ENCODE data around the gene TCERG1L. TPM values are rescaled to one million over a fixed set of nuclear protein-coding genes. Genes with fewer than 3 reads are reported as not detected.

The TCERG1L gene
- total and polyA plus RNA-seq, 9 of the 15 experiments (the other 6 are each of a cell fraction or from before 2014, with no cell fraction given), result not detected

DNA sequence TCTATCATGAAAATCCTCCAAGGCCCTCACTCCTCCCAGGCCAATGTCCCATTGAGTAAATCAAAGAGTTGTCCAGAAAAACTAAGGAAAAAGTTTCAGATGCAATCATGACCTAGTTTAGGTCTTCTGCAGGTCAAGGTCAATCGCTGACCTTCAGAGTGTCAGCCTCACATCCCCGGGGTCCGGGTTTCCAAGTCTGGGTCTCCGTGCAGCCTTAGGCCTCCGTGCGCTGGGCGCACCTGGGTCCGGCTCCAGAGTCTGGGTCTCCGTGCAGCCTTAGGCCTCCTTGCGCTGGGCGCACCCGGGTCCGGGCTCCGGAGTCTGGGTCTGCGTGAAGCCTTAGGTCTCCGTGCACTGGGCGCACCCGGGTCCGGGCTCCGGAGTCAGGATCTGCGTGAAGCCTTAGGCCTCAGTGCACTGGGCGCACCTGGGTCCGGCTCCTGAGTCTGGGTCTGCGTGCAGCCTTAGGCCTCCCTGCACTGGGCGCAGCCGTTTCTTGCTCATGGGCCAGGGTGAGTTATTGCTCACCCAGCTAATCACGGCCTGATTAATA, 236.2 kb downstream of the TCERG1L start:
- Histone ChIP-seq H3K4me3 (no peak overlapping the region), H3K9me1 (ENCODE audit: control insufficient read depth, insufficient read depth, low read length) (no peaks in the 10 kb centered on the region), H3K9me3 (replicated peaks; ENCODE audit: control insufficient read depth, insufficient read depth, low read depth, low read length) (no peaks in the 10 kb centered on the region; the same call in 1 of the 2 replicates), H2AFZ (ENCODE audit: low read depth, low read length) (no peak overlapping the region), H3K27me3 (ENCODE audit: control insufficient read depth in 2 of 2, insufficient read depth in 2 of 2, low read length in 2 of 2) (peaks cover 0 to 7% of the 10 kb centered on the region in 2 experiments; a peak in 1 of 5 replicates), H3K36me3 (ENCODE audit: control insufficient read depth, insufficient read depth, low read length) (no peaks in the 10 kb centered on the region), H3K79me2 (ENCODE audit: control insufficient read depth, insufficient read depth, low read length) (no peaks in the 10 kb centered on the region), H4K20me1 (replicated peaks; ENCODE audit: control insufficient read depth, insufficient read depth, low read length) (no peaks in the 10 kb centered on the region), H3K4me2 (ENCODE audit: insufficient read depth, low read length) (no peak overlapping the region), H3K27ac (ENCODE audit: extremely low read depth, low read depth, low read length) (no peak overlapping the region), H3K4me1 (replicated peaks in 1 of 2; ENCODE audit: control insufficient read depth in 2 of 2, insufficient read depth in 2 of 2, low read length in 2 of 2) (no peaks in the 10 kb centered on the region), H3K9ac (ENCODE audit: insufficient read depth in 1 of 2, low read depth in 2 of 2, low read length in 2 of 2) (no peak overlapping the region)
- TF ChIP-seq KDM4B (IDR thresholded peaks at IDR 0.05; ENCODE audit: borderline replicate concordance in 2 of 2, low read depth in 1 of 2) (no peak), TAL1 (IDR thresholded peaks at IDR 0.05) (no peak), HMGXB4 (CRISPR knock-in tag; IDR thresholded peaks at IDR 0.05) (no peak), RB1 (IDR thresholded peaks at IDR 0.05; ENCODE audit: low read depth) (no peak)
- TF ChIP-seq, protein P1, sequence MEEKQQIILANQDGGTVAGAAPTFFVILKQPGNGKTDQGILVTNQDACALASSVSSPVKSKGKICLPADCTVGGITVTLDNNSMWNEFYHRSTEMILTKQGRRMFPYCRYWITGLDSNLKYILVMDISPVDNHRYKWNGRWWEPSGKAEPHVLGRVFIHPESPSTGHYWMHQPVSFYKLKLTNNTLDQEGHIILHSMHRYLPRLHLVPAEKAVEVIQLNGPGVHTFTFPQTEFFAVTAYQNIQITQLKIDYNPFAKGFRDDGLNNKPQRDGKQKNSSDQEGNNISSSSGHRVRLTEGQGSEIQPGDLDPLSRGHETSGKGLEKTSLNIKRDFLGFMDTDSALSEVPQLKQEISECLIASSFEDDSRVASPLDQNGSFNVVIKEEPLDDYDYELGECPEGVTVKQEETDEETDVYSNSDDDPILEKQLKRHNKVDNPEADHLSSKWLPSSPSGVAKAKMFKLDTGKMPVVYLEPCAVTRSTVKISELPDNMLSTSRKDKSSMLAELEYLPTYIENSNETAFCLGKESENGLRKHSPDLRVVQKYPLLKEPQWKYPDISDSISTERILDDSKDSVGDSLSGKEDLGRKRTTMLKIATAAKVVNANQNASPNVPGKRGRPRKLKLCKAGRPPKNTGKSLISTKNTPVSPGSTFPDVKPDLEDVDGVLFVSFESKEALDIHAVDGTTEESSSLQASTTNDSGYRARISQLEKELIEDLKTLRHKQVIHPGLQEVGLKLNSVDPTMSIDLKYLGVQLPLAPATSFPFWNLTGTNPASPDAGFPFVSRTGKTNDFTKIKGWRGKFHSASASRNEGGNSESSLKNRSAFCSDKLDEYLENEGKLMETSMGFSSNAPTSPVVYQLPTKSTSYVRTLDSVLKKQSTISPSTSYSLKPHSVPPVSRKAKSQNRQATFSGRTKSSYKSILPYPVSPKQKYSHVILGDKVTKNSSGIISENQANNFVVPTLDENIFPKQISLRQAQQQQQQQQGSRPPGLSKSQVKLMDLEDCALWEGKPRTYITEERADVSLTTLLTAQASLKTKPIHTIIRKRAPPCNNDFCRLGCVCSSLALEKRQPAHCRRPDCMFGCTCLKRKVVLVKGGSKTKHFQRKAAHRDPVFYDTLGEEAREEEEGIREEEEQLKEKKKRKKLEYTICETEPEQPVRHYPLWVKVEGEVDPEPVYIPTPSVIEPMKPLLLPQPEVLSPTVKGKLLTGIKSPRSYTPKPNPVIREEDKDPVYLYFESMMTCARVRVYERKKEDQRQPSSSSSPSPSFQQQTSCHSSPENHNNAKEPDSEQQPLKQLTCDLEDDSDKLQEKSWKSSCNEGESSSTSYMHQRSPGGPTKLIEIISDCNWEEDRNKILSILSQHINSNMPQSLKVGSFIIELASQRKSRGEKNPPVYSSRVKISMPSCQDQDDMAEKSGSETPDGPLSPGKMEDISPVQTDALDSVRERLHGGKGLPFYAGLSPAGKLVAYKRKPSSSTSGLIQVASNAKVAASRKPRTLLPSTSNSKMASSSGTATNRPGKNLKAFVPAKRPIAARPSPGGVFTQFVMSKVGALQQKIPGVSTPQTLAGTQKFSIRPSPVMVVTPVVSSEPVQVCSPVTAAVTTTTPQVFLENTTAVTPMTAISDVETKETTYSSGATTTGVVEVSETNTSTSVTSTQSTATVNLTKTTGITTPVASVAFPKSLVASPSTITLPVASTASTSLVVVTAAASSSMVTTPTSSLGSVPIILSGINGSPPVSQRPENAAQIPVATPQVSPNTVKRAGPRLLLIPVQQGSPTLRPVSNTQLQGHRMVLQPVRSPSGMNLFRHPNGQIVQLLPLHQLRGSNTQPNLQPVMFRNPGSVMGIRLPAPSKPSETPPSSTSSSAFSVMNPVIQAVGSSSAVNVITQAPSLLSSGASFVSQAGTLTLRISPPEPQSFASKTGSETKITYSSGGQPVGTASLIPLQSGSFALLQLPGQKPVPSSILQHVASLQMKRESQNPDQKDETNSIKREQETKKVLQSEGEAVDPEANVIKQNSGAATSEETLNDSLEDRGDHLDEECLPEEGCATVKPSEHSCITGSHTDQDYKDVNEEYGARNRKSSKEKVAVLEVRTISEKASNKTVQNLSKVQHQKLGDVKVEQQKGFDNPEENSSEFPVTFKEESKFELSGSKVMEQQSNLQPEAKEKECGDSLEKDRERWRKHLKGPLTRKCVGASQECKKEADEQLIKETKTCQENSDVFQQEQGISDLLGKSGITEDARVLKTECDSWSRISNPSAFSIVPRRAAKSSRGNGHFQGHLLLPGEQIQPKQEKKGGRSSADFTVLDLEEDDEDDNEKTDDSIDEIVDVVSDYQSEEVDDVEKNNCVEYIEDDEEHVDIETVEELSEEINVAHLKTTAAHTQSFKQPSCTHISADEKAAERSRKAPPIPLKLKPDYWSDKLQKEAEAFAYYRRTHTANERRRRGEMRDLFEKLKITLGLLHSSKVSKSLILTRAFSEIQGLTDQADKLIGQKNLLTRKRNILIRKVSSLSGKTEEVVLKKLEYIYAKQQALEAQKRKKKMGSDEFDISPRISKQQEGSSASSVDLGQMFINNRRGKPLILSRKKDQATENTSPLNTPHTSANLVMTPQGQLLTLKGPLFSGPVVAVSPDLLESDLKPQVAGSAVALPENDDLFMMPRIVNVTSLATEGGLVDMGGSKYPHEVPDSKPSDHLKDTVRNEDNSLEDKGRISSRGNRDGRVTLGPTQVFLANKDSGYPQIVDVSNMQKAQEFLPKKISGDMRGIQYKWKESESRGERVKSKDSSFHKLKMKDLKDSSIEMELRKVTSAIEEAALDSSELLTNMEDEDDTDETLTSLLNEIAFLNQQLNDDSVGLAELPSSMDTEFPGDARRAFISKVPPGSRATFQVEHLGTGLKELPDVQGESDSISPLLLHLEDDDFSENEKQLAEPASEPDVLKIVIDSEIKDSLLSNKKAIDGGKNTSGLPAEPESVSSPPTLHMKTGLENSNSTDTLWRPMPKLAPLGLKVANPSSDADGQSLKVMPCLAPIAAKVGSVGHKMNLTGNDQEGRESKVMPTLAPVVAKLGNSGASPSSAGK (IDR thresholded peaks at IDR 0.05), result no peak
- in situ Hi-C loops (cut with MboI) (no loop called here), intact Hi-C loops (cut with micrococcal nuclease) (no loop called here)
- no TSS peak for BruUV-seq (replicated peaks)
- 0% methylated on average over 15 of the region's 27 CpGs for WGBS (ENCODE audit: insufficient coverage, low coverage, missing lambda C conversion rate)
- ChIA-PET CTCF (ENCODE audit: low intra/inter-chr PET ratio) (no interaction called here), POLR2A (no interaction called here)
- DNase-seq (ENCODE audit: extremely low read depth in 1 of 4, low spot score in 3 of 4), result no peak
- FAIRE-seq, result no peak
- ATAC-seq, result no peak
